Neural progenitor cell (in vitro differentiated cells): ENCODE data around the gene MIEF1. TPM values are rescaled to one million over a fixed set of nuclear protein-coding genes. Genes with fewer than 3 reads are reported as not detected.

ENCODE experiments used
- DNase-seq: peaks from one replicate; pipeline ENCODE4 v3.0.0-alpha.2; 2016; ENCODE audit warnings: low spot score
- H2AFZ ChIP-seq: fragments of 200-600 bp; sonication (generic); replicated peaks from 2 replicates; pipeline ENCODE4 v1.6.1; 2016; ENCODE audit warnings: antibody characterized with exemption
- H3F3A ChIP-seq: fragments of 200-600 bp; sonication (generic); 2 replicates; pipeline ENCODE4 v1.6.1; 2016; ENCODE audit warnings: antibody characterized with exemption, low read depth
- H3K27ac ChIP-seq: fragments of 200-600 bp; sonication (generic); 2 replicates; pipeline ENCODE4 v1.5.1; 2016; ENCODE audit warnings: mild to moderate bottlenecking
- H3K27me3 ChIP-seq: fragments of 200-600 bp; sonication (generic); 2 replicates; pipeline ENCODE4 v1.6.1; 2016; ENCODE audit warnings: mild to moderate bottlenecking, moderate library complexity
- H3K36me3 ChIP-seq: fragments of 200-600 bp; sonication (generic); 2 replicates; pipeline ENCODE4 v1.5.1; 2016
- H3K4me1 ChIP-seq: fragments of 200-600 bp; sonication (generic); 2 replicates; pipeline ENCODE4 v1.6.1; 2016; ENCODE audit warnings: mixed run types
- H3K4me2 ChIP-seq: fragments of 200-600 bp; sonication (generic); 2 replicates; pipeline ENCODE4 v1.6.1; 2016
- H3K4me3 ChIP-seq: fragments of 200-600 bp; sonication (generic); 2 replicates; pipeline ENCODE4 v1.5.1; 2016
- H3K79me2 ChIP-seq: fragments of 200-600 bp; sonication (generic); 2 replicates; pipeline ENCODE4 v1.6.1; 2016; ENCODE audit warnings: low read depth
- H3K9ac ChIP-seq: fragments of 200-600 bp; sonication (generic); 2 replicates; pipeline ENCODE4 v1.6.1; 2016
- H3K9me3 ChIP-seq: fragments of 200-600 bp; sonication (generic); 2 replicates; pipeline ENCODE4 v1.5.1; 2016; ENCODE audit warnings: low read depth
- H4K20me1 ChIP-seq: fragments of 200-600 bp; sonication (generic); 2 replicates; pipeline ENCODE4 v1.6.1; 2016; ENCODE audit warnings: low read depth
- H3K27ac Mint-ChIP-seq: 3 replicates; pipeline ENCODE4 v1.8.0; 2021; ENCODE audit warnings: mixed read lengths
- H3K27me3 Mint-ChIP-seq: 2 replicates; pipeline ENCODE4 v1.8.0; 2022; ENCODE audit warnings: low read depth, mild to moderate bottlenecking, inconsistent platforms, moderate library complexity, mixed read lengths; ENCODE audit not compliant: insufficient read depth
- H3K36me3 Mint-ChIP-seq: 3 replicates; pipeline ENCODE4 v1.8.0; 2021; ENCODE audit warnings: mixed read lengths
- H3K4me1 Mint-ChIP-seq: 3 replicates; pipeline ENCODE4 v1.8.0; 2021; ENCODE audit warnings: mixed read lengths
- H3K4me3 Mint-ChIP-seq: 3 replicates; pipeline ENCODE4 v1.8.0; 2021; ENCODE audit warnings: mild to moderate bottlenecking, moderate library complexity, mixed read lengths
- H3K9me3 Mint-ChIP-seq: 3 replicates; pipeline ENCODE4 v1.8.0; 2020; ENCODE audit warnings: mixed read lengths
- CTCF ChIP-seq: fragments of 200-600 bp; sonication (generic); IDR thresholded peaks from 2 replicates; pipeline ENCODE4 v1.5.1; 2017; ENCODE audit warnings: antibody characterized with exemption, mild to moderate bottlenecking
- EZH2 ChIP-seq: fragments of 200-600 bp; sonication (generic); IDR thresholded peaks from 2 replicates; pipeline ENCODE4 v1.6.1; 2017; ENCODE audit warnings: antibody characterized with exemption, mild to moderate bottlenecking, moderate library complexity
- EZH2phosphoT487 ChIP-seq: fragments of 200-600 bp; sonication (generic); IDR thresholded peaks from 2 replicates; pipeline ENCODE4 v1.6.1; 2017; ENCODE audit warnings: antibody characterized with exemption
- total RNA-seq: library from RNA; depleted of rRNA; stranded (reverse); fragments of >200 nt; gene quantifications from 2 replicates; pipeline ENCODE4 v1.2.3, GENCODE V29; 2015; ENCODE audit warnings: low replicate concordance

The MIEF1 gene
- total RNA-seq, 1 donor from 2014 or later, result 22.0 TPM

GRCh38 chr22:39489094-39490068 lies 12.7 kb upstream of the MIEF1 start:
- H3K27me3 ChIP-seq, result peaks cover 5% of the 10 kb centered on the region
- no peak overlapping the region for H2AFZ ChIP-seq
- no peak for DNase-seq
- peaks cover 9% of the 10 kb centered on the region for H3K27me3 Mint-ChIP-seq
- H3K4me3 Mint-ChIP-seq, result peak overlapping the region; percentile 15
- no peak overlapping the region for H3K27ac Mint-ChIP-seq
- no peak overlapping the region for H3K27ac ChIP-seq
- no peaks in the 10 kb centered on the region for H3F3A ChIP-seq
- no peak overlapping the region for H3K4me3 ChIP-seq
- H3K36me3 ChIP-seq, result no peaks in the 10 kb centered on the region
- H3K9me3 ChIP-seq, result no peaks in the 10 kb centered on the region
- H3K4me2 ChIP-seq, result peak overlapping the region; percentile 56
- H3K4me1 Mint-ChIP-seq, result peaks cover 5% of the 10 kb centered on the region
- H3K79me2 ChIP-seq, result no peaks in the 10 kb centered on the region
- peaks cover 4% of the 10 kb centered on the region for H3K36me3 Mint-ChIP-seq
- no peak for TF ChIP-seq EZH2
- no peak for TF ChIP-seq EZH2phosphoT487
- no peak for TF ChIP-seq CTCF
- H3K9me3 Mint-ChIP-seq, result no peaks in the 10 kb centered on the region
- H3K9ac ChIP-seq, result no peak overlapping the region
- H3K4me1 ChIP-seq, result no peaks in the 10 kb centered on the region
- H4K20me1 ChIP-seq, result peaks cover 5% of the 10 kb centered on the region

- Mint-ChIP-seq H3K36me3 (peaks cover 4% of the 10 kb centered on the region), H3K27ac (peak overlapping the region; percentile 10), H3K4me1 (peaks cover 5% of the 10 kb centered on the region), H3K4me3 (peak overlapping the region; percentile 15), H3K9me3 (no peaks in the 10 kb centered on the region), H3K27me3 (peaks cover 9% of the 10 kb centered on the region)
- peak; percentile 89 for DNase-seq
- Histone ChIP-seq H3K27me3 (peaks cover 5% of the 10 kb centered on the region), H3F3A (no peaks in the 10 kb centered on the region), H3K4me3 (no peak overlapping the region), H3K4me1 (no peaks in the 10 kb centered on the region), H4K20me1 (peaks cover 5% of the 10 kb centered on the region), H3K27ac (no peak overlapping the region), H3K4me2 (peak overlapping the region; percentile 56), H3K9ac (no peak overlapping the region), H3K9me3 (no peaks in the 10 kb centered on the region), H3K79me2 (no peaks in the 10 kb centered on the region), H2AFZ (no peak overlapping the region), H3K36me3 (no peaks in the 10 kb centered on the region)
- TF ChIP-seq EZH2phosphoT487, result no peak
- TF ChIP-seq CTCF, result no peak
- TF ChIP-seq EZH2, result no peak
Measured at GRCh38 chr22:39490135-39490798, 11.8 kb upstream of the MIEF1 start.

GRCh38 chr22:39490966-39491680 lies 11.0 kb upstream of the MIEF1 start:
- H3K27me3 ChIP-seq, result peaks cover 5% of the 10 kb centered on the region
- H3K79me2 ChIP-seq, result no peaks in the 10 kb centered on the region
- H3K4me1 Mint-ChIP-seq, result peaks cover 7% of the 10 kb centered on the region
- H4K20me1 ChIP-seq, result peaks cover 5% of the 10 kb centered on the region
- H3K9ac ChIP-seq, result no peak overlapping the region
- no peak overlapping the region for H3K4me2 ChIP-seq
- H3K27me3 Mint-ChIP-seq, result peaks cover 9% of the 10 kb centered on the region
- H3K4me3 ChIP-seq, result no peak overlapping the region
- TF ChIP-seq EZH2 (no peak), CTCF (no peak), EZH2phosphoT487 (no peak)
- H3K36me3 Mint-ChIP-seq, result peaks cover 4% of the 10 kb centered on the region
- H3K27ac ChIP-seq, result no peak overlapping the region
- no peak overlapping the region for H3K4me3 Mint-ChIP-seq
- no peaks in the 10 kb centered on the region for H3K9me3 ChIP-seq
- no peak overlapping the region for H2AFZ ChIP-seq
- no peaks in the 10 kb centered on the region for H3K36me3 ChIP-seq
- no peak for DNase-seq
- no peak overlapping the region for H3K27ac Mint-ChIP-seq
- H3K4me1 ChIP-seq, result peaks cover 2% of the 10 kb centered on the region
- peaks cover 7% of the 10 kb centered on the region for H3F3A ChIP-seq
- no peaks in the 10 kb centered on the region for H3K9me3 Mint-ChIP-seq
